Mesenchymal stem cell (in vitro differentiated cells and primary cell): Measurements from ENCODE around the gene ZBTB47.

Experiments used
- DNase-seq: peaks from one replicate; pipeline ENCODE4 v3.0.0-alpha.2; 2013
- H2AFZ ChIP-seq: one replicate; pipeline ENCODE4 v1.6.1; 2013; ENCODE audit warnings: low read depth, mild to moderate bottlenecking, control low read depth, inconsistent platforms, low read length, moderate library complexity
- H2AK5ac ChIP-seq: 2 replicates; pipeline ENCODE4 v1.6.1; 2013; ENCODE audit warnings: low read length, moderate library complexity, mild to moderate bottlenecking, inconsistent platforms; ENCODE audit not compliant: severe bottlenecking
- H2BK120ac ChIP-seq: one replicate; pipeline ENCODE4 v1.6.1; 2013; ENCODE audit warnings: low read depth, mild to moderate bottlenecking, inconsistent platforms, low read length, moderate library complexity
- H2BK12ac ChIP-seq, 2 experiments: one replicate each; pipeline ENCODE4 v1.6.1; 2013; ENCODE audit warnings: inconsistent platforms in 2 of 2, low read length in 2 of 2, mild to moderate bottlenecking in 2 of 2, moderate library complexity in 2 of 2, control low read depth in 1 of 2
- H2BK15ac ChIP-seq: one replicate; pipeline ENCODE4 v1.6.1; 2013; ENCODE audit warnings: mild to moderate bottlenecking, low read depth, inconsistent platforms; ENCODE audit not compliant: poor library complexity, severe bottlenecking
- H2BK5ac ChIP-seq: 2 replicates; pipeline ENCODE4 v1.6.1; 2013; ENCODE audit warnings: low read depth, mild to moderate bottlenecking, low read length, control low read depth, inconsistent platforms; ENCODE audit not compliant: poor library complexity, severe bottlenecking
- H3K14ac ChIP-seq, 2 experiments: one replicate each; pipeline ENCODE4 v1.6.1; 2013; ENCODE audit warnings: inconsistent platforms in 2 of 2, low read length in 2 of 2, control low read depth in 1 of 2, mild to moderate bottlenecking in 1 of 2, moderate library complexity in 1 of 2
- H3K18ac ChIP-seq, 2 experiments: one replicate each; pipeline ENCODE4 v1.6.1; 2013; ENCODE audit warnings: inconsistent platforms in 2 of 2, low read length in 2 of 2, control low read depth in 1 of 2, low read depth in 1 of 2, mild to moderate bottlenecking in 1 of 2
- H3K23ac ChIP-seq, 2 experiments: one replicate each; pipeline ENCODE4 v1.6.1; 2013; ENCODE audit warnings: inconsistent platforms in 2 of 2, low read length in 2 of 2, mild to moderate bottlenecking in 2 of 2, moderate library complexity in 2 of 2, control low read depth in 1 of 2
- H3K27ac ChIP-seq: 2 replicates; pipeline ENCODE4 v1.5.1; 2013; ENCODE audit warnings: mild to moderate bottlenecking, moderate library complexity, low read length, control low read depth, inconsistent platforms; ENCODE audit not compliant: poor library complexity, severe bottlenecking
- H3K27me3 ChIP-seq, 2 experiments: 2 replicates each; pipeline versions ENCODE4 v1.6.1 to v1.7.0; 2013; ENCODE audit warnings: low read length in 2 of 2, mild to moderate bottlenecking in 2 of 2, moderate library complexity in 2 of 2, control low read depth in 1 of 2, inconsistent platforms in 1 of 2; ENCODE audit not compliant: control insufficient read depth in 1 of 2, insufficient read depth in 1 of 2
- H3K36me3 ChIP-seq, 2 experiments: 2 replicates each; pipeline versions ENCODE4 v1.6.1 to v1.7.0; 2013; ENCODE audit warnings: low read length in 2 of 2, control low read depth in 1 of 2, inconsistent platforms in 1 of 2, low read depth in 1 of 2, mild to moderate bottlenecking in 1 of 2; ENCODE audit not compliant: insufficient read depth in 2 of 2, control insufficient read depth in 1 of 2
- H3K4ac ChIP-seq, 2 experiments: one replicate each; pipeline ENCODE4 v1.6.1; 2013; ENCODE audit warnings: inconsistent platforms in 2 of 2, low read length in 2 of 2, mild to moderate bottlenecking in 2 of 2, moderate library complexity in 2 of 2, control low read depth in 1 of 2, low read depth in 1 of 2
- H3K4me1 ChIP-seq: 2 replicates; pipeline ENCODE4 v1.6.1; 2013; ENCODE audit warnings: low read depth, low read length, control low read depth; ENCODE audit not compliant: control insufficient read depth, insufficient read depth
- H3K4me2 ChIP-seq: 2 replicates; pipeline ENCODE4 v1.6.1; 2013; ENCODE audit warnings: low read length, mild to moderate bottlenecking, inconsistent platforms; ENCODE audit not compliant: poor library complexity, severe bottlenecking
- H3K4me3 ChIP-seq, 2 experiments: 2 replicates each; pipeline versions ENCODE4 v1.5.1 to v1.7.0; 2013; ENCODE audit warnings: low read length in 2 of 2, mild to moderate bottlenecking in 2 of 2, control low read depth in 1 of 2, low read depth in 1 of 2; ENCODE audit not compliant: insufficient read depth in 1 of 2
- H3K79me1 ChIP-seq: replicated peaks from 2 replicates; pipeline ENCODE4 v1.6.1; 2013; ENCODE audit warnings: mild to moderate bottlenecking, control low read depth, low read length, inconsistent platforms; ENCODE audit not compliant: poor library complexity, severe bottlenecking
- H3K9ac ChIP-seq: 2 replicates; pipeline ENCODE4 v1.7.0; 2013; ENCODE audit warnings: mild to moderate bottlenecking, low read length, moderate library complexity
- H3K9me3 ChIP-seq: 2 replicates; pipeline ENCODE4 v1.7.0; 2013; ENCODE audit warnings: mild to moderate bottlenecking, low read length; ENCODE audit not compliant: control insufficient read depth
- H4K8ac ChIP-seq: one replicate; pipeline ENCODE4 v1.6.1; 2013; ENCODE audit warnings: inconsistent platforms, mild to moderate bottlenecking, low read length, moderate library complexity
- H4K91ac ChIP-seq: one replicate; pipeline ENCODE4 v1.6.1; 2013; ENCODE audit warnings: mild to moderate bottlenecking, low read length, inconsistent platforms
- WGBS: methylation state at CpG from one replicate; pipeline ENCODE4 v1.1.7; 2013; ENCODE audit warnings: mixed read lengths; 5-methylcytosine and 5-hydroxymethylcytosine counted together

The ZBTB47 gene

DNA sequence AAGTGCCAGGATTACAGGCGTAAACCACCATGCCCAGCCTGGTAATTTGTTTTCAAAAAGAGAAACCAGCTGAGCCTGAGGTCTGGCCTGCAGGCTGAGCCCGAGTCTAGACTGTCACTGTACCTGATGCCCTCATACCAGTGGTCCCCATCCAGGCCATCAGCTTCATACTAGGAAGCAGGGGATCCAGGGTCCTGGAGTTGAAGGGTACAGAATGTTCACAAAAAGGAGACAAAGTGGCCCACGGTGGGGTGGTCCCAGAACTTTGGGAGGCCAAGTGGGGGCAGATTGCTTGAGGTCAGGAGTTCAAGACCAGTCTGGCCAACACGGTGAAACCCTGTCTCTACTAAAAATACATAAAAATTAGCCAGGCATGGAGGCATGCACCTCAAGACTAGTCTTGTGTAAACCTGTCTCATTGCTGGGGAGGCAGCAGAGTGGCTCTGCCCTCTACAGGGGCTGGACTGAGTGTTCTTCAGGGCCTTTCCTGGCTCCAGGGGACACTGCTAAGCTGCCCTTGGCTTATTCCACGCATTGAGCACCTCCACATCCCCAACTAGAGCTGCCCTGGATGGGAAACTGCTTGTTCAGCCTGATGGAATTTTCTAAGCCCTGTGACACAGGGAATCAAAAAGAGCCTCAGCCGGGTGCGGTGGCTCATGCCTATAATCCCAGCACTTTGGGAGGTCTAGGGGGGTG lies 57.0 kb downstream of the ZBTB47 start:
- H2BK15ac ChIP-seq, result no peak overlapping the region
- no peak overlapping the region for H2BK120ac ChIP-seq
- H3K9me3 ChIP-seq, result no peaks in the 10 kb centered on the region
- no peak overlapping the region for H2BK12ac ChIP-seq
- H2BK5ac ChIP-seq, result no peak overlapping the region
- H4K8ac ChIP-seq, result no peak overlapping the region
- H4K91ac ChIP-seq, result no peak overlapping the region
- H2AFZ ChIP-seq, result no peak overlapping the region
- WGBS, result 75% methylated on average over 7 of the region's 7 CpGs
- no peak for DNase-seq
- H3K4me1 ChIP-seq, result no peaks in the 10 kb centered on the region
- no peak overlapping the region for H2AK5ac ChIP-seq
- no peaks in the 10 kb centered on the region for H3K79me1 ChIP-seq
- peak overlapping the region in 1 of 2 experiments; percentile 14 for H3K23ac ChIP-seq
- no peak overlapping the region for H3K9ac ChIP-seq
- no peak overlapping the region for H3K4me2 ChIP-seq
- H3K27ac ChIP-seq, result no peak overlapping the region
- H3K36me3 ChIP-seq, result no peaks in the 10 kb centered on the region
- no peak overlapping the region for H3K4me3 ChIP-seq
- no peak overlapping the region for H3K4ac ChIP-seq
- peaks cover 41 to 65% of the 10 kb centered on the region in 2 experiments for H3K27me3 ChIP-seq
- H3K18ac ChIP-seq, result no peak overlapping the region
- no peak overlapping the region for H3K14ac ChIP-seq

GRCh38 chr3:42711491-42712343 lies 58.2 kb downstream of the ZBTB47 start:
- H2BK12ac ChIP-seq, result no peak overlapping the region
- WGBS, result 64% methylated on average over 5 of the region's 6 CpGs
- H3K27me3 ChIP-seq, result peaks cover 34 to 54% of the 10 kb centered on the region in 2 experiments
- H3K18ac ChIP-seq, result no peak overlapping the region
- H2AFZ ChIP-seq, result no peak overlapping the region
- H2BK5ac ChIP-seq, result no peak overlapping the region
- H3K9ac ChIP-seq, result no peak overlapping the region
- H3K36me3 ChIP-seq, result no peaks in the 10 kb centered on the region
- no peak overlapping the region for H3K27ac ChIP-seq
- no peak overlapping the region for H3K4me2 ChIP-seq
- H3K23ac ChIP-seq, result no peak overlapping the region
- no peak overlapping the region for H4K8ac ChIP-seq
- H3K4me3 ChIP-seq, result no peak overlapping the region
- no peaks in the 10 kb centered on the region for H3K4me1 ChIP-seq
- no peak overlapping the region for H3K14ac ChIP-seq
- H3K79me1 ChIP-seq, result no peaks in the 10 kb centered on the region
- no peak for DNase-seq
- no peak overlapping the region for H2AK5ac ChIP-seq
- H4K91ac ChIP-seq, result no peak overlapping the region
- H3K9me3 ChIP-seq, result no peaks in the 10 kb centered on the region
- H2BK120ac ChIP-seq, result no peak overlapping the region
- H3K4ac ChIP-seq, result no peak overlapping the region
- H2BK15ac ChIP-seq, result no peak overlapping the region

GRCh38 chr3:42712344-42712648 lies 58.8 kb downstream of the ZBTB47 start:
- Histone ChIP-seq H3K4me2 (no peak overlapping the region), H3K23ac (no peak overlapping the region), H4K91ac (no peak overlapping the region), H3K27me3 (peaks cover 32 to 49% of the 10 kb centered on the region in 2 experiments), H3K9me3 (no peaks in the 10 kb centered on the region), H3K4ac (no peak overlapping the region), H2BK12ac (no peak overlapping the region), H3K4me3 (no peak overlapping the region), H2AFZ (no peak overlapping the region), H2BK120ac (no peak overlapping the region), H3K14ac (no peak overlapping the region), H4K8ac (no peak overlapping the region), H2BK15ac (no peak overlapping the region), H3K4me1 (no peaks in the 10 kb centered on the region), H3K79me1 (no peaks in the 10 kb centered on the region), H2BK5ac (no peak overlapping the region), H3K27ac (no peak overlapping the region), H3K18ac (no peak overlapping the region), H2AK5ac (no peak overlapping the region), H3K36me3 (no peaks in the 10 kb centered on the region), H3K9ac (no peak overlapping the region)
- DNase-seq, result no peak
- 80% methylated on average over 3 of the region's 4 CpGs for WGBS

DNA sequence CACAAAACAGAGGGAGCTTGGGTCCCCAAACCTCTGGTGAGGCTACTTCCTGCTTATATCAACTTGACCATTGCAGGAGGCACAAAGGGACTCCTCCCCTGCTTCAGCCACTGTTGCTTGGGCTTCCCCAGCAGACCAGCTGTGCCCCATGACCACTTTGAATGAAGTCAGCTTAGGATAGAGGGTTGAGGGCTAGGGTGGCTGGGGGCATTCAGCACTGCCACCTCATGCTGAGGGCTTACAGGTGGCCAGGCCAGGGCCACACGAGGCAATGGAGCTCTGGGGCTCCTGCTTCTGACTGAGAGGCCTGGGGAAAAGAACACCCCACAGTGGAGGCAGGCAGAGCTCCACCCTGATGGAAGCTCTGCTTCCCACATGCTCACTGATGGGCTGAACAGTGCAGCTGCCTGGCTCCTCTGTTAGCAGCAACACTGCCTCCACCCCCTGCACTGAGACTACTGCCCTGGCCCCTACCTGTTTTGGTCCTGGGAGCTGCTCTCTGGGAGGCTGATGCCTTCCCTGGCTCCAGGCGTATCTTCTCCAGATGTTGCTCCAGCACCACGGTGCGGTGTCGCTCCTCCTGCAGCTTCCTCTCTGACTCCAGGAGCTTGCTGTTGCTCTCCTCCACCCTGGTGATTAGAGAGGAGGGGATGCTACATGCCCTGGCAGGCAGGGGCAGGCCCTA lies 59.3 kb downstream of the ZBTB47 start:
- Histone ChIP-seq H3K4me3 (peak overlapping the region in 1 of 2 experiments; percentile 28), H3K4ac (no peak overlapping the region), H3K79me1 (no peaks in the 10 kb centered on the region), H3K9ac (no peak overlapping the region), H4K8ac (no peak overlapping the region), H3K23ac (no peak overlapping the region), H3K18ac (no peak overlapping the region), H2BK12ac (no peak overlapping the region), H3K27me3 (peaks cover 27 to 44% of the 10 kb centered on the region in 2 experiments), H2BK120ac (no peak overlapping the region), H3K4me1 (no peaks in the 10 kb centered on the region), H3K36me3 (no peaks in the 10 kb centered on the region), H2AFZ (no peak overlapping the region), H3K14ac (no peak overlapping the region), H3K27ac (no peak overlapping the region), H3K9me3 (no peaks in the 10 kb centered on the region), H2BK15ac (no peak overlapping the region), H2AK5ac (no peak overlapping the region), H3K4me2 (no peak overlapping the region), H2BK5ac (no peak overlapping the region), H4K91ac (no peak overlapping the region)
- DNase-seq, result no peak
- 79% methylated on average over 5 of the region's 5 CpGs for WGBS
